Hepatocyte (in vitro differentiated cells): ENCODE data around the gene LRRC37A3.
"Not testable (repeated sequence)": the region's sequence is repeated elsewhere in the genome, so short reads cannot be mapped to it uniquely, and the experiment has no call there.

Experiments
- EZH2 ChIP-seq: fragments of 200-600 bp; sonication (generic); IDR thresholded peaks from 2 replicates; pipeline ENCODE4 v1.6.1; 2016; ENCODE audit warnings: antibody characterized with exemption, mild to moderate bottlenecking, borderline replicate concordance
- EZH2phosphoT487 ChIP-seq: fragments of 200-600 bp; sonication (generic); IDR thresholded peaks from one replicate; pipeline ENCODE4 v1.6.1; 2018; ENCODE audit warnings: antibody characterized with exemption, mild to moderate bottlenecking, low read depth, moderate library complexity; ENCODE audit not compliant: unreplicated experiment, severe bottlenecking
- TF ChIP-seq, protein P1 (sequence below): fragments of 200-600 bp; sonication (generic); IDR thresholded peaks from 2 replicates; pipeline ENCODE4 v1.5.1; 2016; ENCODE audit warnings: antibody characterized with exemption, mild to moderate bottlenecking; ENCODE audit not compliant: poor library complexity

DNA sequence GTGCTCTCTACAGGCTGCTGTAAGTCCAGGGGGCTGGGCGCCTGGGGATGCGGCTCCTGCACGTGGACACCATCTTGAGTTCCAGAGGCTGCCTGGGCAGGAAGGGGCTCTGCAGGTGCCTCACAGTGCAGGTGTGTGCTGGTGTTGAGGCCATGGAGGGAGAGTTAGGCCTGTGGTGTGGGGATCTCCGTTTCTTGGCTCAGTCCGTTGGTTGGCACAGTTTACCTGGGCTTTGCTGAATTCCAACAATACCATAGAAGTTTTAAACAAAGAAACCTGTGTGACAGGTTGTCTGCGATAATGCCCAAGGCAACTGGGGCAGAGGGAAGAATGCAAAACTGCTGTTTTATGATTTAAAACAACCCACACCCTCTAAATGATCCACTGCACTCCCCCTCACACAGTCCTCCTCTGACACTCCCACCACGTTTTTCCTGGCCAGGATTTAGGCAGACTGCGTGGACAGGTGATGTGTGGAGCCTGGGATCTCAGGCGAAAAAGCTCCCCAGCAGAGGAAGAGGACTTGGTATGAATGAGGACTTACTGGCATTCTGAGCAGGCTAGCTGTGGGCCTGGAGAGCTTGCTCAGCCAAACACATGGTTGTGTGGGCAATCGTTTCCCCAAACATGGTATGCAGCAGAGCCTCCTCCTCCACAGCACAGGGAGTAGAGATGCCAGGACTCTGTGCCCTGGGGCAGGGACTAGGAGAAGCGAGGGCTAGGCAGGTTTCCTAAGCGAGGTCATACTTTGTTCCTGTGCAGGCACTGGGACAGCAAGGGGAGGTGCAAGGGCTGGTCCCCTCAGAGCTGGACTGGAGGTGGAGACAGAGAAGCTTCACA is 104.1 kb downstream of the LRRC37A3 start:
- TF ChIP-seq, protein P1, sequence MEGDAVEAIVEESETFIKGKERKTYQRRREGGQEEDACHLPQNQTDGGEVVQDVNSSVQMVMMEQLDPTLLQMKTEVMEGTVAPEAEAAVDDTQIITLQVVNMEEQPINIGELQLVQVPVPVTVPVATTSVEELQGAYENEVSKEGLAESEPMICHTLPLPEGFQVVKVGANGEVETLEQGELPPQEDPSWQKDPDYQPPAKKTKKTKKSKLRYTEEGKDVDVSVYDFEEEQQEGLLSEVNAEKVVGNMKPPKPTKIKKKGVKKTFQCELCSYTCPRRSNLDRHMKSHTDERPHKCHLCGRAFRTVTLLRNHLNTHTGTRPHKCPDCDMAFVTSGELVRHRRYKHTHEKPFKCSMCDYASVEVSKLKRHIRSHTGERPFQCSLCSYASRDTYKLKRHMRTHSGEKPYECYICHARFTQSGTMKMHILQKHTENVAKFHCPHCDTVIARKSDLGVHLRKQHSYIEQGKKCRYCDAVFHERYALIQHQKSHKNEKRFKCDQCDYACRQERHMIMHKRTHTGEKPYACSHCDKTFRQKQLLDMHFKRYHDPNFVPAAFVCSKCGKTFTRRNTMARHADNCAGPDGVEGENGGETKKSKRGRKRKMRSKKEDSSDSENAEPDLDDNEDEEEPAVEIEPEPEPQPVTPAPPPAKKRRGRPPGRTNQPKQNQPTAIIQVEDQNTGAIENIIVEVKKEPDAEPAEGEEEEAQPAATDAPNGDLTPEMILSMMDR, result not testable (repeated sequence)
- TF ChIP-seq EZH2, EZH2phosphoT487: not testable (repeated sequence)
